Stimulated activated CD8-positive, alpha-beta memory T cell treated with anti-CD3 and anti-CD28 coated beads, Interleukin-15, amount 100 ng/mL, for 24 hours (primary cell): ENCODE results near the gene ARID5A.
A peak's percentile ranks its signal among the peaks of the same experiment; 100 is the strongest.
"Not testable (repeated sequence)": the region's sequence is repeated elsewhere in the genome, so short reads cannot be mapped to it uniquely, and the experiment has no call there.

Source experiments
- DNase-seq: peaks from one replicate; pipeline ENCODE4 v3.0.0-alpha.2; 2020; ENCODE audit warnings: low read depth

ARID5A gene

GRCh38 chr2:96536445-96537065 is at the start of gene ARID5A:
Gene ARID5A (plus strand): TSS chr2:96536752. CDS start chr2:96536827, 75 bp downstream.
- peak; percentile 82 for DNase-seq

GRCh38 chr2:96489261-96489660 is 47.3 kb upstream of the ARID5A start:
- no peak for DNase-seq

DNA sequence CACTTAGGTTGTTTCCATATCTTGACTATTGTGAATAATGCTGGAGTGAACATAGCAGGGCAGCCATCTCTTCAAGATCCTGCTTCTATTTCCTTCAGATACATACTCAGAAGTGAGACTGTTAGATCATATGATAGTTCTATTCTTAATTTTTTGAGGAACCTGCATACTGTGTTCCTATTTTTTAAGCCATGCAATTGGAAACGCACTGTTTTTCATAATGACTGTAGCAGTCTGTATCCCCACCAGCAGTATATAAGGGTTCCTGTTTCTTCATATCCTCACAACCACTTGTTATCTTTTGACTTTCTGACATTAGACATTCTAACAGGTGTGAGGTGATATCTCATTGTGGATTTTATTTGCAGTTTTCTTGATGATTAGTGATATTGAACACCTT is 46.9 kb upstream of the ARID5A start:
- no peak for DNase-seq

DNA sequence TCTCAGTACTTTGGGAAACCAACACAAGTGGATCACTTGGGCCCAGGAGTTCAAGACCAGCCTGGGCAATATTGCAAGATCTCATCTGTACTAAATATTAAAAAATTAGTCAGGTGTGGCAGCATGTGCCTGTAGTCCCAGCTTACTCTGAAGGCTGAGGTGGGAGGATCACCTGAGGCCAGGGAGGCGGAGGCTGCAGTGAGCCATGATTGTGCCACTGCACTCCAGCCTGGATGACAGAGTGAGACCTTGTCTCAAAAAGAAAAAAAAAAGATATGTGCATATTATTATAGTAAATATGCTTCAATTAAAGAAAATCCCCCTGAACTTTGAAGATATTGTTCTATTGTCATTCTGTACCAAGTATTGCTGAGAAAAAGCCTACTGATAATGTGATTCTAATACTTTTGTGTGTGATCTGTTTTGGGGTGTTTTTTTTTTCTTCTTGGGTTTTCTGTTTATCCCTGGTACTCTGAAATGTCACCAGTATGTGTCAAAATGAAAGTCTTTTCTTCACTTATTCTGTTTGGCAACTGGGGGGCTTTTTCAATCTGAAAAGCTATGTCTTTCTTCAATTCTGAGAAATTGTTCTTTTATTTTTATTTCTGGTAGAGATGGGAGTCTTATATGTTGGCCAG is 44.6 kb upstream of the ARID5A start:
- DNase-seq: no peak

DNA sequence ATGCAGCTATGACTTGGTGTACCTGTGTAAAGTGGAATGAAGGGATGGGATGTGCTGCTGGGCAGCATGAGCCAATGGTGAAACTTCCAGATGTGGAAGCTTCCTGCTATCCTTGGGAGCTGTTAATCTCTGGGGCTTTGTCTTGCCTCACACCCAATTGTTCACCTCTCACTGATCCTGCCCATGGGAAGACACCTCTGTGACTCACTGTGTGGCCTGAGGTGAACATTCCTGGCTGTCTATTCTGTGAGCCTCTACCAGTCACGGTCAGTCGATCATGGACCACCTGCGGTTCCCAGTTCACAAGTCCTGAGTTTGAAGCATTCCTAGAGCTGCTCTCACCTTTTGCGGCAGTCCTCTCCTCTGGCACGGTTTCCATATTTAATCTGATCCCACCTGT is 43.5 kb upstream of the ARID5A start:
- no peak for DNase-seq

DNA sequence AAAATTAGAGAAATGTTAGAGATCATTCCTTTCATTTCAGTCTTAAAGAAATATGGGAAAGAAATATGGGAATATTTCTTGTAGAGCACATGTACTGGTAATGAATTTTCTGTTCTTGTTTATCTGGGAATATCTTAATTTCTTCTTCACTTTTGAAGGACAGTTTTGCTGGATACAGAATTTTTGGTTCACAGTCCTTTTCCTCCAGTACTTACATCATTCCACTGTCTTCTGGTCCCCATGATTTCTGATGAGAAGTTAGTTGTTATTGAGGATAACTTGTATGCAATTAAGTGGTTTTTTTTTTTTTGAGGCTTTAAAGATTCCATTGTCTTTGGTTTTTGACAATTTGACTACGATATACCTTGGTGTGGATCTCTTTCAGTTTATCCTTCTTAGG is 42.4 kb upstream of the ARID5A start:
- no peak for DNase-seq

DNA sequence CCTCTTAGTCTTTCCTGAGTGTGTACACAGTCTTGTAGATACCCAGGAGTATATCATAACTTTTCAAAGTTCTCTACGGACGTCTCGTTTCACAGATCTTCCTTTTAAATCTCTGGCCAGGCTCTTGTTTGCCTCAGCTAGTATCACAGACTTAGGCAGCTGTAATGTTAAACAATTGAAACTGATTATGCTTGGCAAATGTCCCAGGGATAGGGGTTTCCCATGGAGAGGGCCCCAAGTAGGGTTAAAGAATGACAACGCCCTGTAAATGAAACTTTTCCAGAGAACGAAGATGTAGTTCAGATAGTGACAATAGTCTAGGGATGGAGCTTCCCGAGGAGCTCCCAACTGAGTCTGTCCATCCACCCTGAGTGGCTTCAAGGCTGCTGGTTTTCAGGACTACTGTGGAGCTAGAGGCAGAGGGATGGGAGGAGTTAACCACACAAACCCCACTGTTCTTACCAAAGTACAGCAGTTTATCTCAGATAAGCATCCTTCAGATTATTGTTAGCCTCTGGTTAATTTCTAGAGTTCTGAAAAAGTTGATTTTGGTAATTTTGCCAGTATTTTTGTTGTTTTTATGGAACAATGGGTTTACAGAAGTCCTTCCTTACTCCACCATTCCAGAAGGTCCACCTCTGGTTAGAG is 40.4 kb upstream of the ARID5A start:
- DNase-seq: no peak

DNA sequence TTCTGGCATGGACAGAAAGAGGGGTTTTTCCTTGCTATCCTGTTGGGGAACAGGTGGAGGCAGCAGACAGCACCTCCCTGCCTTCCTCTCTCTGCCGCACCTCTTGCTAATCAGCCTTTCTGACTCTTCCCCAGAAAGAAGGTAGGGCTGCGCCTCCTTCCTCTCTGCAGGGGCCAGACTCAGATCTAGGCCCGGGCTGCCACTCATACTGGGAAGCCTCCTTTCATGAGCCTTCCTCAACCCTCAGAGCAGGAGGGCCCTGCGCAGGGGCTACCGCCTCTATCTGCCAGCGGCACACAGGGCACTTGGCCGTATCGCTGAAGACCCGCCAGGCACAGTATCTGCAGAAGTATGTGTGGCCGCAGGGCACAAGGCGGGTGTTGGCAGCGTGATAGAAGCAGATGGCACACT is 38.5 kb upstream of the ARID5A start:
- no peak for DNase-seq

DNA sequence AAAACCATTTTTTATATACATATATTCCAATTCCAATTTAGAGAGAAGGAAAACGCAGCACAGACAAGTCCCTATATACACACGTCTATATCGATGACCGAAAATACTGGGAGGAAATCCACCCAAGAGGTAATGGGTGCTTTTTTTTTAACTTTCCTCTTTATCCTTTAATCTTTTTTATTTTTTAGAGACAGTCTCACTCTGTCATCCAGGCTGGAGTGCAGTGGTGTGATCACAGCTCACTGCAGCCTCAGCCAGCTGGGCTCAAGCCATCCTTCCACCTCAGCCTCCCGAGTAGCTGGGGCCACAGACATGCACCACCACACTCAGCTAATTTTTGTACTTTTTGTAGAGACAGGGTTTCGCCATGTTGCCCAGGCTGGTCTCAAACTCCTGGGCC is 37.9 kb upstream of the ARID5A start:
- DNase-seq: not testable (repeated sequence)

DNA sequence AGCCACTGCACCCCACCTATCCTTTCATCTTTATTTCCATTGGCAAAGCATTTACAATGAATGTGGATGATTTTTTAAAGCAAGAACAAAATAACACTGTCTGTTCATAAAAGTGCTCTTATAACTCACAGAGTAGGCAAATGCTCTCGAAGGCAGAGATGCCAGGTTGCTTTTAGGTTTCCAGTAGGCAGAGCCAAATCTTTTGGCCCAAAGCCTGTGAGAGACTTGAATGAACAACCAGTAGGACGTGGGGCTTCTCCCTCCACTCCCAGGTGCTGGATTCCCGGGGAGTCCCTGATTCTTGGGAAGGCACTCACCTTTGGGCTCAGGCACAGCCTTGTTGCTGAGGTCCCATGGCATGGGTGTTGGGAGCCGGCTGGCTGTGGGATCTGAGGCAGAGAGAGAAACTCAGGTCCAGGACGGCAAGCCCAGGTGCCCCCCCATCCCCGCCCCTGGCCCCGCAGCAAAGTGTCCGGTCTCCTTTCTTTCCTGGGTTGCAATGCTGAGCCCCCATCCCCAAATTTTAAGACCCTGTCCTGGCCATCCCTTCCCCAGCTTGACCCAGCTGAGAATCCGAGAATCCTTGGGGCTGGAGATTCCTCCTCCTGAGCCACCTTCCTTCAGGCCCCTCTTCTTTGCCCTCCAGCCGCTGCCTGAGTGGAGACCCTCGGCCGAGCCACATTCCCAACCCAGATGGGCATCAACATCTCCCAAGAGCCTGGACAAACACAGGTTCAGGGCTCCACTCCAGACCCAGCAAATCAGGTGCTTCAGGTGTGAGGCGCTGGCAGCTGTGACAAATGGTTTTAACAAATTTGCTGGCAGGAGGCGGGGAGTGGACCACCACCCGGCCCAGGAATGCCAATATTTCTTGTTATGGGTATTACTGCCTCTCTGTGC is 37.2 kb upstream of the ARID5A start:
- no peak for DNase-seq

DNA sequence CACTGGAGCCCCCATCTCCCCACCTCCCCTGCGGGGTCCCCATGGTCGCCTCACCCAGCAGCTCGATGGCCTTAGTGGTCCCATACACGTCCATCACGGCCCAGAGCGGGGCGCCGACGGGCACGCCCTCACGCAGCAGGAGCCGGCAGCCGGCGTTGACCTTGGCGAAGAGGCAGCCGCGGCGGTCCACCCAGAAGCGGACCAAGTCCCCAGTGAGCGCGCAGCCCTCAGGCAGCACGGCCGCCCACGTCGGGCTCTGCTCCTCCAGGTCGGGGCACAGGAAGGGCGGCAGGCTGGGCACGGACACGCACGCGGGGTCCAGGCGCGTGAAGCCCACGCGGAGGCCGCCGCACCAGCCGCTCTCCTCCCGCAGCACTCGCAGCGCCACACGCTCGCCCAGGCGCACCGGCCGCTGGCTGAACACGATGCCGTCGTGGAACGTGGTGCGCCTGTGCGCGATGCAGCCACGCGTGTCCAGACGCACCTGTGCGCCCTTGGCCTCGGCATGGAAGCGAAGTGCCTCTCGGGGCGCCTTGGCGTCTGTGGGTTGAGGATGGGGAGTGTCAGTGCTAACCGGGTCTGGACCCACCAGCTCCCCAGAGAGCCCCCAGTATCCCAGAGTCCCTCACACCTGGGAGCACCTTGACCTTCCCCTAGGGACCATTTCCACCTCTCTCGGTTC is 36.0 kb upstream of the ARID5A start:
- DNase-seq: no peak

DNA sequence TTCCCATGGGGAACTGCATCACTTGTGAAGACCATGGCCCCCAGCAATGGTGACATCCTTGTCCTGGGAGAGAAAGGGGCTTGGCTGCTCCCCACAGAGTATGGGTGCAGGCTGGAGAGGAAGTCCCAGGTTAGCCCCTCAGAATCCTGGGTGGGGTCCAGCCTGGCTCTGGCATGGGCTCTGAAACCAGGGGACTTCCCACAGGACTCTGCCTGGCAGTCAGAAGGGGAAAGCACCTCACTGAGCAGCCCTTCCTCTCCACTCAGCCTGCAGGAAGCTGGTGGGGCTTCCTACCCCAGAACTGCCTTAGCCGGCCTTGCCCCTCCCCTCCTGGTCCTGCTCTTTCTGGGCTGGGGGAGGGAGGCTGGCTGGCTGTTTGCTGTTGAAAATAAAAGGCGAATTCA is 35.1 kb upstream of the ARID5A start:
- no peak for DNase-seq

DNA sequence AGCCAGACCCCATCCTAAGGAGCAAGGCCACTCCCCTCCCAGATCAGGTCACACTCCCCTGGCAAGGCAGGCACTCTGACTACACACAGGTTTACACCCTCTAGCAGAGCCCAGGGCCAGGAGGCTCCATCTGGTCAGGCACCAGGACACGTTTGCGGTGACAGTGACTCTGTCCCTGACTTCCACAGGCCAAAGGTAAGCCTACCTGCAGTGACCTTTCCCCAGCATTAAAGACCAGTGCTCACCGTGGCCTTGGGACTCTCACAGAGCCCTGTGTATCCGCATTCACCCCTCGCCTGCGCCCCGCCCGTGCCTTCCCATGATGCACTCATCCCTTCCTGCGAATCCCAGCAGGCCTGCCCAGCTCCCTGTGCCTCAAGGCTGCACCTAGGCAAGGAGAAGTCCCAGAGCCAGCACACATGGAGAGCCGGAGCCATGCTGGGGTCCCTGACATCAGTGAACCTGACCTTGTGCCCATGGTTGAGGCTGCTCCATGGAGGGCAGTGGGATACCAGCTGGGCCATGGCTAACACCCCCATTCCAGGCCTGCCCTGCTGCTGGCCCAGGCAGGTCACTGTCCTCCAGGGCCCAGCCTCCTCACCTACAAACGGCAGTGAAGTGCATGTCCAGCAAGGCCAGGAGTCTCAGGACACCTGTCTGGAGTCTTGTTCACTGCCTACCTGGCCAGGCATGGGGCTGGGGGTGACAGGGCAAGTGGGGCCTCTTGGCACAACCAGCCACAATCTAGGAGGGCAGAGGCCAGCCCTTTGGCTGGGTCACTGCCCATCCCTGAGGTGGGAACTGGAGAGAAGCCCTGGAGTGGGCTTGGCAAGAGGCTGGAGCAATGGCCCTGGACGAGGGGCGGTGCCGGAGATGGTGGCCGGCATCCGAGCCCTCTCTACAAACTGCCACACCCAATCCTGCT is 34.4 kb upstream of the ARID5A start:
- no peak for DNase-seq

DNA sequence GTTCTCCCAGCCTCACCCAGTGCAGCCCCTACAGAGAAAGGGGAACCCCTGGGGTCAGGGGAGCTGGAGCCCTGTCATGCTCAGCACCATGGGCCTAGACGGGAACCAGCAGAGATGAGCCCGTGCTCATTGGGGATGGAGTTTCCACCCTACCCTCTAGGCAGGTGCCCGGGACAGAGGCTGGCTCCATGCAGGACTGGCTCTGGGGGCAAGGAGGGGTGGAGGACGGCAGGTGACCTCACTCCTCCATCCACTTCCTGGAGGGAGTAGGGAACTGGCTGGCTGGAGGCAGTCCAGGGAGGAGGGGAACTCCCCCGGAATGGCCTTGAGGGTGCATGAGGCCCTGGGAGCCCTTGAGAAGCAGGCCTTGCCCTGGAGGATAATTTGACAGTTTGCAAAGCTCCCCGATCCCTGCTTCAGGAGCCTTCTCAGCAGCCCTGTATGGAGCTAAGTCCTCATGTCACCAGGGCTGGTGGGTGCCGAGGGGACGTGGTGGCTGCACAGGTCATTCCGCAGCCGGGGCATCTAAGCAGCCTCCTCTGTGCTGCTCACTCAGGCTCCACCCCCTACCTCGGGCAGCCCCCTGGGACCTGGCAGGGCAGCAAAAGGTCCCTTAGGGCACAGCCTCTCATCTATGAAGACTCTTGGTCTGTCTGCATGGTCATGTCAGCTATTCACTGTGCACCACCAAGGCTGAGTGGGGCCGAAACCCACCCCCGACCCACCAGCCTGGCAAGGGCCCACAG is 33.5 kb upstream of the ARID5A start:
- DNase-seq: no peak

DNA sequence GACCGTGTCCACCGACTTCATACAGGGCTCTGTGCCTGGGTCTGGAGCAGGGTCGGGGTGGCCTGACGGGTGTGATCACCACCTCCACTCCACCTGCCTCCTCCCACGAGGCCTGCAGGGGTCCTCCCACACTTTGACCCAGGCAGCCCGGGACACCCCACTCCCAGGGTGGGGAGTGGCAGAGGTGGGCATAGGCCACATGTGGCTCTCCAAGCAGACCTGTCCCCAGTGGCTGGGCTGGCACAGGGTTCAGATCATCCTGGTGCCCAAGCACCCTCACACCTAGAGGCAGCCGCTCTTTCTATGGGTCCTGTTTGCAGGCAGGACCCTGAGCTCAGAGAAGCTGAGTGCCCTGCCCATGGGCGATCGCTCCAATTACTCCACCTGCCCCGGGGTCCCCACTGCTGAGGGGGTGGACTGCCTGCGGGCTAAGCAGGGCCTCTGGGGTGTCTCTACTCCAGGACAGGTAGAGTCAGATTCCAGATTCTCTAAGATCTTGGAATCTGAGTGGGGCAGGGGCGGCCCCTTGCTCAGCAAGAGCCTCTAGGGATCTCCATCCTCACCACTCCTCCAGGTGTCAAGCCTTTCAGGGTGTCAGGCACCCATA is 32.8 kb upstream of the ARID5A start:
- no peak for DNase-seq

- DNase-seq: no peak
Observed at GRCh38 chr2:96505231-96505889, 31.2 kb upstream of the ARID5A start, which contains the start of gene NEURL3. Gene NEURL3 (minus strand): TSS chr2:96505357. CDS start chr2:96505286, 71 bp downstream.

DNA sequence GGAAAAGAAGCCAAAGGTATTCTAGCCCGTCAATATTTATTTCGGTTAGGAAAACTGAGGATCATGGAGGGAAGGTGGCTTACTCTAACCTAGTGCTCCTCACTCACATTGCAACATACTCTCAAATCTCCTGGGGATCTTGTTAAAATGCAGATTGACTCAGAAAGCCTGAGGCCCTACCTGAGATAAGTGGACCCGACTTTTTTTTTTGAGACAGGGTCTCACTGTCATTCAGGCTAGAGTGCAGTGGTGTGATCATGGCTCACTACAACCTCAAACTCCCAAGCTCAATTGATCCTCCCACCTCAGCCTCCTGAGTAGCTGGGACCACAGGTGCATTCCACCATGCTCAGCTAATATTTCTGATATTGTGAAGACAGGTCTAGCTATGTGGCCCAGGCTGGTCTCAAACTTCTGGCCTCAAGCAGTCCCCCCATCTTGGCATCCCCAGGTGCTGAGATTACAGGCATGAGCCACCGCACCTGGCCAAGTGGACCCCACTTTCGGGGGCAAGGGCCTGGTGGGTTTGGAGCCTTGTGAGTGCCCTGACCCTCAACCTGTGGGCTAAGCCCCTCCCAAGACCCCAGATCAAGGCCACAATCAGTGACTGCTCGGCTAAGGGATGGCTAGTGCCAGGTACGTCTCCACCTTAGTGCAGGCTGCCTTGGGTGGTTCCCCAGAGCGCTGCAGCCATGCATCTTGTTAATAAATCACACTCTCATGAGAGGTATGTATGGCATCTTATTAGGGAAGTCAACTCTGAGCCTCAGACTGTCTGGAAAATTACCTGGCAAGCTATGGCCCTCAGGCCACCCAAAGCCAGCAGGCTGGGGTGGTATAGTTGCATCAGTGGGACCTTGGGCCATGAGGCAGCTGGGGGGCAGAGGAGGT is 30.3 kb upstream of the ARID5A start:
- DNase-seq: no peak

DNA sequence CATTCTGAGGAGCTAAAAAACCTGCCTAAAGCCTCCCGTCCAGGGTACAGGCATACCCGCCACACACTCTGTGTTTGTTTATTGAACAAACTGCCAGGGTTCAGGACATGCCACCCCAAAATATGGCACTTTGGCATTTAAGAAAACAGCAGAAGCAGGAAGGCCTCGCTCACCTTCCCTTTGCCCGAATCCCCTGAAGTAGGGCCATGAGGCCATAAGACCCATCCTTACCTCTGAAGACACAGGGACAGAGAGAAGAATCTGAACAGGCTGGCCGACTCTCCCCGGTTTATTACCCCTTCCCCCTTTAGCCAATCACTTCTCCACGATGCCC is 29.7 kb upstream of the ARID5A start:
- DNase-seq: no peak
